MG63 (cell line): ENCODE results near the gene CCDC180. TPM values are rescaled to one million over a fixed set of nuclear protein-coding genes. Genes with fewer than 3 reads are reported as not detected.
"Not testable (repeated sequence)": the region's sequence is repeated elsewhere in the genome, so short reads cannot be mapped to it uniquely, and the experiment has no call there.

Source experiments
- DNase-seq: peaks from one replicate; pipeline ENCODE4 v3.0.0-alpha.2; 2020
- H3K27me3 ChIP-seq: fragments of 250-450 bp; sonication (Bioruptor Pico); 2 replicates; pipeline ENCODE4 v1.5.1; 2020; ENCODE audit warnings: mild to moderate bottlenecking, moderate library complexity
- H3K36me3 ChIP-seq: fragments of 250-450 bp; sonication (Bioruptor Pico); 2 replicates; pipeline ENCODE4 v1.5.1; 2020; ENCODE audit warnings: mild to moderate bottlenecking, moderate library complexity
- H3K4me3 ChIP-seq: fragments of 250-450 bp; sonication (Bioruptor Pico); 2 replicates; pipeline ENCODE4 v1.5.1; 2020; ENCODE audit warnings: mild to moderate bottlenecking, moderate library complexity
- H3K9me3 ChIP-seq: fragments of 250-450 bp; sonication (Bioruptor Pico); 2 replicates; pipeline ENCODE4 v1.5.1; 2020; ENCODE audit warnings: mild to moderate bottlenecking, moderate library complexity
- total RNA-seq: library from RNA; depleted of rRNA; stranded (reverse); fragments of >200 nt; shearing (Covaris generic); gene quantifications from 2 replicates; pipeline ENCODE4 v1.2.3, GENCODE V29; 2014; ENCODE audit warnings: low replicate concordance; rRNA removed

The CCDC180 gene
- total RNA-seq: 3.4 and 5.4 TPM in 2 replicates

GRCh38 chr9:97307500-97308163 lies at the start of gene CCDC180:
Gene CCDC180 (plus strand): TSS chr9:97307659. CDS start chr9:97308064, 405 bp downstream.
- no peak within 1 kb of the TSS for H3K4me3 ChIP-seq

GRCh38 chr9:97259834-97260514 lies 47.5 kb upstream of the CCDC180 start:
- not testable (repeated sequence) for DNase-seq, H3K9me3 ChIP-seq, H3K4me3 ChIP-seq, H3K36me3 ChIP-seq, H3K27me3 ChIP-seq

More at GRCh38 chr9:97307500-97308163, at the start of gene CCDC180:
- no peaks in the 10 kb centered on the region for H3K9me3 ChIP-seq
- H3K27me3 ChIP-seq: no peaks in the 10 kb centered on the region
- no peaks in the 10 kb centered on the region for H3K36me3 ChIP-seq
- DNase-seq: no peak

- Histone ChIP-seq H3K4me3 (no peak overlapping the region), H3K36me3 (no peaks in the 10 kb centered on the region)
- DNase-seq: no peak
These were observed 36.2 kb upstream of the CCDC180 start for GRCh38 chr9:97271292-97271691.

DNA sequence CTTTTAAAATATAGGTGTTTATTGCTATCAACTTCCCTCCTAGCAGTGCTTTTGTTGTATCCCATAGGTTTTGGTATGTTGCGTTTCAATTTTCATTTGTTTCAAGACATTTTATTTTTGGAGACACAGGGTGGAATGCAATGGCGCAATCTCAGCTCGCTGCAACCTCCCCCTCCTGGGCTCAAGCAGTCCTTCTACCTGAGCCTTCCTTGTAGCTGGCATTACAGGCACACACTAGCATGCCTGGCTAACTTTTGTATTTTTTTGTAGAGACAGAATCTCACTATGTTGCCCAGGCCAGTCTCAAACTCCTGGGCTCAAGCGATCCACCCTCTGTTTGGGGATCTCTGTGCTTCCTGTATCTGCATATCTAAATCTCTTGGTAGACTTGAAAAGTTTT lies 35.4 kb upstream of the CCDC180 start:
- no peaks in the 10 kb centered on the region for H3K9me3 ChIP-seq
- H3K4me3 ChIP-seq: no peak overlapping the region
- H3K27me3 ChIP-seq: no peaks in the 10 kb centered on the region
- no peak for DNase-seq
- no peaks in the 10 kb centered on the region for H3K36me3 ChIP-seq

More at GRCh38 chr9:97271292-97271691, 36.2 kb upstream of the CCDC180 start:
- no peaks in the 10 kb centered on the region for H3K27me3 ChIP-seq
- H3K9me3 ChIP-seq: no peaks in the 10 kb centered on the region

- Histone ChIP-seq H3K9me3 (no peaks in the 10 kb centered on the region), H3K27me3 (no peaks in the 10 kb centered on the region), H3K36me3 (peaks cover 2% of the 10 kb centered on the region; the same call in 1 of the 2 replicates), H3K4me3 (no peak overlapping the region)
- no peak for DNase-seq
These were observed 31.1 kb upstream of the CCDC180 start for GRCh38 chr9:97276310-97276852.

GRCh38 chr9:97277953-97278352 lies 29.5 kb upstream of the CCDC180 start:
- no peak for DNase-seq
- Histone ChIP-seq H3K27me3 (no peaks in the 10 kb centered on the region), H3K9me3 (no peaks in the 10 kb centered on the region), H3K36me3 (peaks cover 2% of the 10 kb centered on the region; the same call in 1 of the 2 replicates), H3K4me3 (no peak overlapping the region)

DNA sequence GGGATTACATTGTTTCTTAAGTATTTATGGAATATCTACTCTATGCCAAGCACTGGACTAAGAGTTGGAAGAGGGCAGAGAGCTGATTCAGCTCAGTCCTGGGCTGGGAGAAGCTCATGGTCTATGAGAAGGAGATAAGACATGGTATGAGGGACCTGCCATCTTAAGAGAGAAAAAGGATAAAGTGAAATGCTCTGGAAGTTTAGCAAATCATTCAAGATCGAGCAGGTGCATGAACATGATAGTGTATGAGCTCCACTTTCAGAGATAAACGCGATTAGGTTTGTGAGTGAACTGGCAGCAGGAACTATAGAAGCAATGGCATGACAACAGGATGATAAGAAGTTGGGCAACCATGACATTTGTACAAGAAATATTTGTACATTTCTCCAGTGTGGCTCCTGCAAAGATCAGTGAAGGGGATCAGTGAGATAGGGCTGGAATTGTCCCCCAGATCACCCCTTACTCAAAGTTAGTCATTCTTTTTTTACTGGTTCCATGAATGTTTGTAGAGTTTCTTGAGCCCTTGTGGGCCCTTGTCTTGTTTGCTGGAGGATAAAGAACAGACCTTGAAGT lies 26.6 kb upstream of the CCDC180 start:
- no peak for DNase-seq
- Histone ChIP-seq H3K9me3 (no peaks in the 10 kb centered on the region), H3K4me3 (no peak overlapping the region), H3K36me3 (peaks cover 2% of the 10 kb centered on the region), H3K27me3 (no peaks in the 10 kb centered on the region)

- H3K9me3 ChIP-seq: no peaks in the 10 kb centered on the region
- peaks cover 2% of the 10 kb centered on the region for H3K36me3 ChIP-seq
- H3K4me3 ChIP-seq: no peak overlapping the region
- no peaks in the 10 kb centered on the region for H3K27me3 ChIP-seq
- DNase-seq: no peak
These were observed 23.7 kb upstream of the CCDC180 start for GRCh38 chr9:97283768-97284167.

GRCh38 chr9:97284798-97285197 lies 22.7 kb upstream of the CCDC180 start:
- no peaks in the 10 kb centered on the region for H3K27me3 ChIP-seq
- DNase-seq: no peak
- H3K4me3 ChIP-seq: no peak overlapping the region
- H3K9me3 ChIP-seq: no peaks in the 10 kb centered on the region
- H3K36me3 ChIP-seq: peaks cover 2% of the 10 kb centered on the region

GRCh38 chr9:97292200-97292599 lies 15.3 kb upstream of the CCDC180 start:
- no peaks in the 10 kb centered on the region; the same call in 1 of the 2 replicates for H3K9me3 ChIP-seq
- H3K4me3 ChIP-seq: no peak overlapping the region
- no peaks in the 10 kb centered on the region for H3K36me3 ChIP-seq
- H3K27me3 ChIP-seq: no peaks in the 10 kb centered on the region
- no peak for DNase-seq

GRCh38 chr9:97293207-97293721 lies 14.2 kb upstream of the CCDC180 start:
- DNase-seq: peak; percentile 27
- Histone ChIP-seq H3K9me3 (peaks cover 2% of the 10 kb centered on the region; the same call in 1 of the 2 replicates), H3K27me3 (no peaks in the 10 kb centered on the region), H3K36me3 (no peaks in the 10 kb centered on the region), H3K4me3 (no peak overlapping the region)

DNA sequence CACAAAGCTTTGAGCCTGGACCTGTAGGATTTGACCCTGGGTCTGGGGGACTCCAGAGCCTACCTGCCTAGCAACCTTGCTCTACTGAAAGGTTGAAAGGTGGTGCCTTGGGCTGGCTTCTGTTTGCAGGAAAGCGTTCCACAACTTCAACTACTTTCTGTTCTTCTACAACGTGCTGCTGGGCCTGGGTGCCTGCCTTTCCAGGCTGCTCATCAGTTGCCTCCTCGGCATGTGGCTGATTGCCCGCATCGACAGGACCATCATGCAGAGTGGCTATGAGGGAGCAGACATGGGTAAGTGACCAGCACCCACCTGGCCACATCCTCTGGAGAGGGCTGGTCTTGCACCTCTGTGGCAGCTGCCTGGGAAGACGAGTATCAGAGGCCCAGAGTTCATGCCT lies 13.6 kb upstream of the CCDC180 start:
- no peak overlapping the region for H3K4me3 ChIP-seq
- DNase-seq: no peak
- peaks cover 7% of the 10 kb centered on the region; the same call in 1 of the 2 replicates for H3K9me3 ChIP-seq
- no peaks in the 10 kb centered on the region for H3K36me3 ChIP-seq
- no peaks in the 10 kb centered on the region; the same call in 1 of the 2 replicates for H3K27me3 ChIP-seq

DNA sequence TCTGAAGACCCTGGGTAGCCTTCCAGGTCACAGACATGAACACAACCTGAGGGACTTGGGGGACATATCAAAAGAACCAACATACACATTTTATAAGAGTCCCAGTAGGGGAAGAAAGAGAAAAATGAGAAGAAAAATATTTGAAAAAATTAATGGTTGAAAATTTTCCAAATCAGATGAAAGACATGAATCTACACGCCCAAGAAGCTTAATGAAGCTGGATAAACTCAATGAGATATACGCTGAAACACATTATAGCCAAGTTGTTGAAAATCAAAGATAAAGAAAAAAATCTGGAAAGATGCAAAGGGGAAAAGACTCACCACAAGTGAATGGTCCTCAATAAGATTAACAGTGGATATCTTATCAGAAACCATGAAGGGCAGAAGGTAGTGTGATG lies 9.6 kb upstream of the CCDC180 start:
- no peak for DNase-seq
- no peaks in the 10 kb centered on the region for H3K36me3 ChIP-seq
- peaks cover 7% of the 10 kb centered on the region; the same call in 1 of the 2 replicates for H3K9me3 ChIP-seq
- H3K4me3 ChIP-seq: no peak overlapping the region
- no peaks in the 10 kb centered on the region; the same call in 1 of the 2 replicates for H3K27me3 ChIP-seq

GRCh38 chr9:97299809-97300414 lies 7.5 kb upstream of the CCDC180 start:
- Histone ChIP-seq H3K9me3 (peaks cover 7% of the 10 kb centered on the region; the same call in 1 of the 2 replicates), H3K36me3 (no peaks in the 10 kb centered on the region), H3K4me3 (no peak overlapping the region), H3K27me3 (no peaks in the 10 kb centered on the region; the same call in 1 of the 2 replicates)
- DNase-seq: no peak

DNA sequence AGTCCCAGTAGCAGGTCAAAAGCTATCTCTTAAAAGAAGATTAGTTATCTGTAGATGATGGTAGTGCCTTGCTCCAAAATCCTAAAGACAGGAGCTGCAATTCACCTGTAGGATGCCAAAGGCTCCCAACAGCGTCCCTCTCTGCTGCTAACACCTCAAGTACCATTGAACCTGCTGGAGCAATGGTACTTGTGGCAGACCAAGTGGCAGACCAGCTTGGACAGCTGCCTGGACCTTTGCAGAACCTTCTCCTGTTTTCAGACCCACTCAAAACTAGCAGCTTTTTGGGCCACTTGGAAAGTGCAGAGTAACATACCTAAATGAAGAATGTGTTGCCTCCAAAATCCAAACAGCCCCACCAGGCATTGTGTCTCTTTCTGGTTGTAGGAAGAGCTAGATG lies 6.9 kb upstream of the CCDC180 start:
- H3K36me3 ChIP-seq: no peaks in the 10 kb centered on the region
- H3K9me3 ChIP-seq: peaks cover 7% of the 10 kb centered on the region; the same call in 1 of the 2 replicates
- DNase-seq: no peak
- no peak overlapping the region for H3K4me3 ChIP-seq
- H3K27me3 ChIP-seq: no peaks in the 10 kb centered on the region; the same call in 1 of the 2 replicates

DNA sequence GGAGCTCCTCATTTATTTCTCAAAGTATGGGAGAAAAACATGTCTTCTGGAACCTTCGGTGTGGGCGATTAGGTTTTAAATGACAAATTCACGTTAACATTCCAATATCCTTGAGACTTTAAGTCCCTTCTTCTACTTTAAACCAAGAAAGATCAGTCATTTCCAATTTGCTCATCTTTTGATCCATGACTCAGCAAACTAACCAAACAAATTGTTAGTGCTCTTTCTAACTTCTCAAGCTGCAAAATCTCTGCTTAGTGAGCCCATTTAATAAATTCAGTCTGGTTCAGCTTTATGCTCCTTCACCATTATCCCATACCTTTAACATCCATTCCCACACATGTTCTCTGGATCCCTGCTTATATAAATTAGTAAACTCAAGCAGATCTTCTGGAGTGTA lies 5.5 kb upstream of the CCDC180 start:
- peaks cover 7% of the 10 kb centered on the region; the same call in 1 of the 2 replicates for H3K9me3 ChIP-seq
- no peak for DNase-seq
- H3K36me3 ChIP-seq: no peaks in the 10 kb centered on the region
- no peak overlapping the region for H3K4me3 ChIP-seq
- no peaks in the 10 kb centered on the region; the same call in 1 of the 2 replicates for H3K27me3 ChIP-seq
